ENCODE measurements around the gene CTIF. TPM values are rescaled to one million over a fixed set of nuclear protein-coding genes. Genes with fewer than 3 reads are reported as not detected.

The CTIF gene
- total RNA-seq, 1 donor from 2014 or later, result 51.5 TPM

DNA sequence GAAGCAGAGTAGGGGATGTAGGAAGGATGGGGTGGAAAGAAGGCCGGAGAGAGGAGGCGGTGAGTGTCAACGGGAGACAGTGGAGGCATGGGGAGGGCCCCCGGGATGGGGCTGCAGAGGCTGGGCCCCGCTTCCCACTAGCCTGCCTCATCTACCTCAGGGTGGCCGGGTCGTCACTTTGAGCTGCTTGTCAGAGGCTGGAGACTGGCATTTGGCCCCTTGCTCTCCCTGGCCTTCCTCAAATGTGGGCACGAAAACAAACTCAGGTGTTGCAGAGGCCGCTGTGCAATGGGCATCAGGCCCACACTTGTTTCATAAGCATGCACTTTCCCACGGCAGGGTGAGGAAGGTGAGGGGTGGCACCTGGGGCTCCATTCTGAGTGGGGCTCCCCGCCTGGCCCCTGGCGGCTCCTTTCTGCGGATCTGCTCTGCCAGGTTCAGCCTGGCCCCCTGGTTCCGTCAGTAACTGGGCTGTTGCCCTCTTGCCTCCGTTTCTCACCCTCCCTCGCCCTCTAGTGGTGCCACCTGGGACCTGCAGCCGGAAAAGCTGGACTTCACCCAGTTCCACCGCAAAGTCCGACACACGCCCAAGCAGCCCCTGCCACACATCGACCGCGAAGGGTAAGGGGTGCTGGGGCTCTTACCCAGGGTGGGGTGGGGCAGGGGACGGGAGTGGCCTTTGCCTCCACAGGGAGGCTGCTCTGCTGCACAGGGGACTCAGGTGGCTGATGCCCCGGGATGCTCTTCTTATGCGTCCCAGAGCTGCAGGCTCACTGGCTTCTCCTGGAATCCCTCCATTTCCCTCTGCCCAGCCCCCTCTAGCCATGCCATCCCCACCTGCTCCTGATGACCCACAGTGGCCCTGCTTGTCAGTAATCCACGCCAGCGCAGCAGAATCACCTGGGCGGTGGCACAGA lies 125.4 kb downstream of the CTIF start:
- Mint-ChIP-seq H3K27ac (ENCODE audit: unreplicated experiment) (no peak overlapping the region), H3K4me1 (ENCODE audit: unreplicated experiment) (peaks cover 19% of the 10 kb centered on the region), H3K36me3 (ENCODE audit: low read depth, unreplicated experiment) (peaks cover 26% of the 10 kb centered on the region), H3K4me3 (ENCODE audit: unreplicated experiment) (no peak overlapping the region), H3K9me3 (ENCODE audit: unreplicated experiment) (no peaks in the 10 kb centered on the region), H3K27me3 (ENCODE audit: unreplicated experiment) (peaks cover 23% of the 10 kb centered on the region)
- TF ChIP-seq, protein P1, sequence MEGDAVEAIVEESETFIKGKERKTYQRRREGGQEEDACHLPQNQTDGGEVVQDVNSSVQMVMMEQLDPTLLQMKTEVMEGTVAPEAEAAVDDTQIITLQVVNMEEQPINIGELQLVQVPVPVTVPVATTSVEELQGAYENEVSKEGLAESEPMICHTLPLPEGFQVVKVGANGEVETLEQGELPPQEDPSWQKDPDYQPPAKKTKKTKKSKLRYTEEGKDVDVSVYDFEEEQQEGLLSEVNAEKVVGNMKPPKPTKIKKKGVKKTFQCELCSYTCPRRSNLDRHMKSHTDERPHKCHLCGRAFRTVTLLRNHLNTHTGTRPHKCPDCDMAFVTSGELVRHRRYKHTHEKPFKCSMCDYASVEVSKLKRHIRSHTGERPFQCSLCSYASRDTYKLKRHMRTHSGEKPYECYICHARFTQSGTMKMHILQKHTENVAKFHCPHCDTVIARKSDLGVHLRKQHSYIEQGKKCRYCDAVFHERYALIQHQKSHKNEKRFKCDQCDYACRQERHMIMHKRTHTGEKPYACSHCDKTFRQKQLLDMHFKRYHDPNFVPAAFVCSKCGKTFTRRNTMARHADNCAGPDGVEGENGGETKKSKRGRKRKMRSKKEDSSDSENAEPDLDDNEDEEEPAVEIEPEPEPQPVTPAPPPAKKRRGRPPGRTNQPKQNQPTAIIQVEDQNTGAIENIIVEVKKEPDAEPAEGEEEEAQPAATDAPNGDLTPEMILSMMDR (IDR thresholded peaks at IDR 0.05; ENCODE audit: unreplicated experiment), result peak; percentile 90
- DNase-seq (ENCODE audit: low spot score), result peak; percentile 85

DNA sequence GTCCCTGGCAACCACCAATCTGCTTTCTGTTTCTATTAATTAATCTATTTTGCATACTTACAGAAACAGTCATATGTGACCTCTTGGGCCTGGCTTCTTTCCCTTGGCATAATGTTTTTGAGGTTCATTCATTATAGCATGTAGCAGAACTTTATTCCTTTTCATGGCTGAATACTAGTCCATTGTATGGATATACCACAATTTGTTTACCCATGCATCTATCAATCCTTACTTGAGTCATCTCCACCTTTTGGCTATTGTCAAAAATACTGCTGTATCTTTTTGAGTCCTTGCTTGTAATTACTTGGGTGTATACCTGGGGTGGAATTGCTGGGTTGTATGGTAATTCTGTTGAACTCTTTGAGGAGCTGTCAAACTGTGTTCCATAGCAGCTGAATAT lies 126.8 kb downstream of the CTIF start:
- Mint-ChIP-seq H3K36me3 (ENCODE audit: low read depth, unreplicated experiment) (peaks cover 28% of the 10 kb centered on the region), H3K4me3 (ENCODE audit: unreplicated experiment) (no peak overlapping the region), H3K27ac (ENCODE audit: unreplicated experiment) (no peak overlapping the region), H3K27me3 (ENCODE audit: unreplicated experiment) (peaks cover 23% of the 10 kb centered on the region), H3K4me1 (ENCODE audit: unreplicated experiment) (peaks cover 19% of the 10 kb centered on the region), H3K9me3 (ENCODE audit: unreplicated experiment) (no peaks in the 10 kb centered on the region)
- TF ChIP-seq, protein P1 (IDR thresholded peaks at IDR 0.05; ENCODE audit: unreplicated experiment), result no peak
- DNase-seq (ENCODE audit: low spot score), result no peak

DNA sequence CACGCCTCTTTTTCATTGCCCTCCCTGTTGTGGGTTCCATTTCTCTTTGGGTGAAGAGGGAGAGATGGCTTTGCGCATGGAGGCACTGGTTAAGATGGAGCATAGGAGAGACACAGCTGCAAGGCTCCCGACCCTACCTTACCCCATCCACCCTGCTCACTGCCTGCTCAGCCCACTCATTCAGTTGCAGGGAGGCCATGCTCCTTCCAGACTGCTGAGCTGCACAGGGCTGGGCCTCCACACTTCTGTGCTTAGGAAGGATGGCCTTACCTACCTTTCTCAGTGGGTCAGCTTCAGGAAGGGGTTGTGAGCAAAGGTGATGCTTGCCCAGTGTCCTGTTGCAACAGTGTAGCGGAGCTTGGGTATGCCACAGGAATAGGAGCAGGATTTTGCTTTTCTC lies 127.8 kb downstream of the CTIF start:
- H3K4me1 Mint-ChIP-seq (ENCODE audit: unreplicated experiment), result peaks cover 13% of the 10 kb centered on the region

DNA sequence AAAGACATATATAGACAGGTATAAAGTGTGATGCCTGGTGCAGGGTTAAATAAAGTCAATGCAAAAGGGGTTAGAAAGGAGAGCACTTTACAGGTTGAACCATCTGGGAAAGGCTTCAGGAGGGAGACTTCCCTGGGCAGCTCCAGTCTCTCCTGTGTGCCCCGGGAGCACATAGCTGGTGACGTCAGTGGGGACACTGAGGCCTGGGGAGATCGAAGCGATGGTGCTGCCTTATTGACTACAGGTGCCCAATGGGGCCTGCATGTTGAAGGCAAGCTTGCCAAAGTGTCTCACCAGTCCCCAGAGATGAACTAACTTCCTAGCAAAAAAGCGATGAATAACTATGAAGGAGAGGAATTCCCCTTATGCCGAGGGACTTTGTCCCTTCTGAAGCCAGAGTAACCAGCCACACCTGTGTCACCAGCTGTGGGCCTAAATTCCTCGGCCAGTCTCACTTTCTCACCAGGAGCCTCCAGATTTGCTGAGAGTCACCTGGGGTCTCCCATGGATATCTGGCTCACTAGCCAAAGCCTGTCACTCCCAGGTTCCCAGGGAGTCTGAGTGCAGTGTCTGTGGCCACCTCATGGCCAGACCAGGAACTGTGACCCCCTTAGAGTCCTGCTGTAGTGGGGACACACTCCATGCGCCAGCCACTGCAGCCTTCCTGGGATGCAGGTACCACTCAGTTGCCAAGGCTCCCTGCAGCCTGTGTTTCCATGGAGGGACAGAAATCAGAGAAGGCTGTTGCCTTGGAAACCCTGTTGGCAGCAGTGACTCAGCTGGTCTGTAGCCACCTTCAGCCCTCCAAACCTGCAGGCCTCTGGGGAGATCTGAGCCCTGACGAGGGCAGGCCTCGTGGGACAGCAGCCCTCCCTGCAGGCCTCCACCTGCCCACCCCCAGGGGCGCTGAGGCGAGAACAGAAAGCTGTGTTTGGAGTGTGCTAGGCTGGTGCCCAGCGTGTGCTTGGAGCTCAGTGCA lies 128.7 kb downstream of the CTIF start:
- peaks cover 7% of the 10 kb centered on the region for H3K4me1 Mint-ChIP-seq (ENCODE audit: unreplicated experiment)
- peaks cover 39% of the 10 kb centered on the region for H3K36me3 Mint-ChIP-seq (ENCODE audit: low read depth, unreplicated experiment)
- TF ChIP-seq, protein P1 (IDR thresholded peaks at IDR 0.05; ENCODE audit: unreplicated experiment), result peak; percentile 17
- H3K27ac Mint-ChIP-seq (ENCODE audit: unreplicated experiment), result no peak overlapping the region
- DNase-seq (ENCODE audit: low spot score), result no peak
- H3K9me3 Mint-ChIP-seq (ENCODE audit: unreplicated experiment), result peaks cover 6% of the 10 kb centered on the region
- no peak overlapping the region for H3K4me3 Mint-ChIP-seq (ENCODE audit: unreplicated experiment)
- H3K27me3 Mint-ChIP-seq (ENCODE audit: unreplicated experiment), result peaks cover 11% of the 10 kb centered on the region

More for the DNA sequence above, 127.8 kb downstream of the CTIF start:
- TF ChIP-seq, protein P1 (IDR thresholded peaks at IDR 0.05; ENCODE audit: unreplicated experiment), result no peak
- peaks cover 37% of the 10 kb centered on the region for H3K36me3 Mint-ChIP-seq (ENCODE audit: low read depth, unreplicated experiment)
- DNase-seq (ENCODE audit: low spot score), result no peak
- H3K9me3 Mint-ChIP-seq (ENCODE audit: unreplicated experiment), result peaks cover 5% of the 10 kb centered on the region
- no peak overlapping the region for H3K4me3 Mint-ChIP-seq (ENCODE audit: unreplicated experiment)
- H3K27ac Mint-ChIP-seq (ENCODE audit: unreplicated experiment), result no peak overlapping the region
- H3K27me3 Mint-ChIP-seq (ENCODE audit: unreplicated experiment), result peaks cover 17% of the 10 kb centered on the region
